Prostate gland (tissue), 2 donors: ENCODE measurements around the gene FOXN1.

Experiments used
- POLR2A ChIP-seq: fragments of 450-650 bp; IDR thresholded peaks from one replicate; pipeline ENCODE4 v1.6.1; 2016; ENCODE audit warnings: antibody characterized with exemption, mild to moderate bottlenecking
- POLR2AphosphoS5 ChIP-seq: sonication (generic); formaldehyde crosslinking; IDR thresholded peaks from one replicate; pipeline ENCODE4 v1.6.1; 2017; ENCODE audit warnings: antibody characterized with exemption
- TF ChIP-seq, protein P1 (sequence below), 4 experiments: fragments of 200-600 bp in 2 of 4; fragments of 450-650 bp in 2 of 4; sonication (generic) in 2 of 4; IDR thresholded peaks; 1 replicate in 3 of 4; 2 replicates in 1 of 4; pipeline ENCODE4 v1.5.1; 2016 to 2019; ENCODE audit warnings: antibody characterized with exemption in 4 of 4, mild to moderate bottlenecking in 2 of 4, moderate library complexity in 2 of 4

DNA sequence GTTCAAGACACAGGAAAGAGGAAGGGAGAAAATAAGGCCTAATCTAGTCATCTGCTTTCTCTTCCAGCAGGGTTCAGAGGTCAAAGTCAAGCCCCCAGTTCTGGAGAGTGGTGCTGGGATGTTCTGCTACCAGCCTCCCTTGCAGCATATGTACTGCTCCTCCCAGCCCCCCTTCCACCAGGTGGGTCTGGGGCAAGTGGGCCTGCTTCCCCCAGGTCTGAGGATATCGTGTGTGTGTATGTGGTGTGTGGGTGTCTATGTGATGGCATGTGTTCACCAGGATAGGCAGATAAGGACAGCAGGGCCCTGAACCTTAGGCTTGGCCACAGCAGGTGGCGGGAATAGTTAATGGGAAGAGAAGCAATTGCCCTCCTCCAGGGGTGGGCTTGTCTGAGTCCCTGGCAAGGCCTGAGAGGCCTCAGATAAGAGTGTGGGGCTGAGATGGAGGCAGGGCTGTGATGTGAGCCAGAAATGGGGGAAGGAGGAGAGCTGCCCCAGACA is 21.1 kb downstream of the FOXN1 start:
- TF ChIP-seq, protein P1, sequence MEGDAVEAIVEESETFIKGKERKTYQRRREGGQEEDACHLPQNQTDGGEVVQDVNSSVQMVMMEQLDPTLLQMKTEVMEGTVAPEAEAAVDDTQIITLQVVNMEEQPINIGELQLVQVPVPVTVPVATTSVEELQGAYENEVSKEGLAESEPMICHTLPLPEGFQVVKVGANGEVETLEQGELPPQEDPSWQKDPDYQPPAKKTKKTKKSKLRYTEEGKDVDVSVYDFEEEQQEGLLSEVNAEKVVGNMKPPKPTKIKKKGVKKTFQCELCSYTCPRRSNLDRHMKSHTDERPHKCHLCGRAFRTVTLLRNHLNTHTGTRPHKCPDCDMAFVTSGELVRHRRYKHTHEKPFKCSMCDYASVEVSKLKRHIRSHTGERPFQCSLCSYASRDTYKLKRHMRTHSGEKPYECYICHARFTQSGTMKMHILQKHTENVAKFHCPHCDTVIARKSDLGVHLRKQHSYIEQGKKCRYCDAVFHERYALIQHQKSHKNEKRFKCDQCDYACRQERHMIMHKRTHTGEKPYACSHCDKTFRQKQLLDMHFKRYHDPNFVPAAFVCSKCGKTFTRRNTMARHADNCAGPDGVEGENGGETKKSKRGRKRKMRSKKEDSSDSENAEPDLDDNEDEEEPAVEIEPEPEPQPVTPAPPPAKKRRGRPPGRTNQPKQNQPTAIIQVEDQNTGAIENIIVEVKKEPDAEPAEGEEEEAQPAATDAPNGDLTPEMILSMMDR (IDR thresholded peaks at IDR 0.05): no peak
- TF ChIP-seq POLR2A (no peak), POLR2AphosphoS5 (no peak)
